Esophagus squamous epithelium (tissue), 5 donors: ENCODE data around the gene XRCC3. TPM values are rescaled to one million over a fixed set of nuclear protein-coding genes. Genes with fewer than 3 reads are reported as not detected.

Experiments
- DNase-seq: peaks from one replicate; lab custom pipeline; 2025; lab: John Stamatoyannopoulos, UW
- H3K27ac ChIP-seq, 4 donors: fragments of 200-600 bp; sonication (generic); one replicate each; pipeline ENCODE4 v1.5.1; 2016 to 2019; ENCODE audit warnings: mild to moderate bottlenecking in 1 of 4
- H3K27me3 ChIP-seq, 4 donors: fragments of 200-600 bp; sonication (generic); 1 replicate in 3 of 4; 2 replicates in 1 of 4; pipeline versions ENCODE4 v1.5.1 to v1.6.0; 2017 to 2021; ENCODE audit warnings: antibody characterized with exemption in 1 of 4
- H3K36me3 ChIP-seq, 3 donors: fragments of 200-600 bp; sonication (generic); one replicate each; pipeline ENCODE4 v1.5.1; 2016 to 2019
- H3K4me1 ChIP-seq, 3 donors: fragments of 200-600 bp; sonication (generic); one replicate each; pipeline ENCODE4 v1.5.1; 2017 to 2019
- H3K4me3 ChIP-seq, 4 donors: fragments of 200-600 bp; sonication (generic); 1 replicate in 3 of 4; 2 replicates in 1 of 4; pipeline ENCODE4 v1.5.1; 2016 to 2019; ENCODE audit warnings: mild to moderate bottlenecking in 2 of 4, moderate library complexity in 1 of 4
- H3K9me3 ChIP-seq, 3 donors: fragments of 200-600 bp; sonication (generic); one replicate each; pipeline ENCODE4 v1.5.1; 2016 to 2019
- POLR2A ChIP-seq, 4 donors: fragments of 450-650 bp; IDR thresholded peaks; one replicate each; pipeline ENCODE4 v1.6.1; 2017; ENCODE audit warnings: antibody characterized with exemption in 4 of 4, mild to moderate bottlenecking in 4 of 4, moderate library complexity in 3 of 4
- WGBS, 2 donors: methylation state at CpG; one replicate each; pipeline ENCODE4 v1.1.5; 2018; 5-methylcytosine and 5-hydroxymethylcytosine counted together
- intact Hi-C: fragments of 100-400 bp; cut with DNase I; formaldehyde crosslinking; loops from one replicate; pipeline ENCODE4 v1.15.0; 2022
- total RNA-seq, 4 donors: library from RNA; depleted of rRNA; stranded (reverse); fragments of >200 nt; gene quantifications; one replicate each; pipeline ENCODE4 v1.1.0, GENCODE V29; 2016
- TF ChIP-seq, protein P1 (sequence below), 6 experiments: fragments of 450-650 bp in 4 of 6; fragments of 200-600 bp in 2 of 6; sonication (generic) in 2 of 6; IDR thresholded peaks; one replicate each; pipeline ENCODE4 v1.5.1; 2016 to 2019; ENCODE audit warnings: antibody characterized with exemption in 6 of 6, mild to moderate bottlenecking in 4 of 6, moderate library complexity in 4 of 6
- donor health status: DM: yes; HTN: yes; CAD: no.

The XRCC3 gene
- total RNA-seq, 4 donors from 2014 or later = 10.9 to 17.8 (median 12.6) TPM

DNA sequence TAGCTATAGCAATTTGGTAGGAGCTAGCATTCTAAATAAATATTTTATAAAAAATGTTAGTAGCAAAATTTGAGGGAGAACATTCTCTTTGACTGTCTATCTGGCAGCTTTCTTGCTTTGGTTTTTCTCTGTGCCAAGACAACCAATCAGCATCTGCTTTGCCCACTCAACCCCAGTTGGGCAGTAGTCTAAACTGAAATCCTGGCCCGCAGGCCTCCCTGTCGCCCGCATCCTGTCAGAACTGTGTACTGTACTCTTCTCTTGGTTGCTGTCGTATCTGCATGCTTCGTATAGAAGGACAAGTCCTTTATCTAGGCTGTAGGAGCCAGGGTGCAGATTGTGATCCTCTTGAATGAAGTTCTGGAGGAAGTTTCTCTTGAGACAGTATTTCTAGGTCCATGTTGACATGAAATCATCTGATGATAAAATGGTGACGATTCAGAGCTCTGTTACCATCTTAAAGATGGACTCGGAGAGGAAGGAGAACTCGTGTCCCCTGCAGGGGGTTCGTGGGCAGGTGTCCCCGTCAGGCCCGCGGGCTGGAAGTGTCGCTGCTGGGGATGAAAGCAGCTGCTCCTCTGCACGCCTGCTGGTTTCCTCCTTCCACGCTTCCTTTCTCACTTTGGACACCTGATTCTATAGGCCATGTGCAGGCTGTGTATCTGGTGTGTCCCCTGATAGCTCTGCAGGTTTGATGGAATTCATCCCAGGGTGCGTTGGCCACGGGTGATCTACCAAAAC is 34.6 kb downstream of the XRCC3 start:
- H3K4me3 ChIP-seq = no peak overlapping the region
- 86 to 90% methylated on average over 16 to 17 of the region's 17 CpGs for WGBS, 2 donors
- H3K4me1 ChIP-seq = peaks cover 0 to 10% (median 0%) of the 10 kb centered on the region in 3 donors
- H3K27me3 ChIP-seq = no peaks in the 10 kb centered on the region
- DNase-seq = no peak
- intact Hi-C loops = no loop called here
- peaks cover 30 to 100% (median 71%) of the 10 kb centered on the region in 3 donors for H3K36me3 ChIP-seq
- TF ChIP-seq POLR2A (IDR thresholded peaks at IDR 0.05) = no peak
- TF ChIP-seq, protein P1, sequence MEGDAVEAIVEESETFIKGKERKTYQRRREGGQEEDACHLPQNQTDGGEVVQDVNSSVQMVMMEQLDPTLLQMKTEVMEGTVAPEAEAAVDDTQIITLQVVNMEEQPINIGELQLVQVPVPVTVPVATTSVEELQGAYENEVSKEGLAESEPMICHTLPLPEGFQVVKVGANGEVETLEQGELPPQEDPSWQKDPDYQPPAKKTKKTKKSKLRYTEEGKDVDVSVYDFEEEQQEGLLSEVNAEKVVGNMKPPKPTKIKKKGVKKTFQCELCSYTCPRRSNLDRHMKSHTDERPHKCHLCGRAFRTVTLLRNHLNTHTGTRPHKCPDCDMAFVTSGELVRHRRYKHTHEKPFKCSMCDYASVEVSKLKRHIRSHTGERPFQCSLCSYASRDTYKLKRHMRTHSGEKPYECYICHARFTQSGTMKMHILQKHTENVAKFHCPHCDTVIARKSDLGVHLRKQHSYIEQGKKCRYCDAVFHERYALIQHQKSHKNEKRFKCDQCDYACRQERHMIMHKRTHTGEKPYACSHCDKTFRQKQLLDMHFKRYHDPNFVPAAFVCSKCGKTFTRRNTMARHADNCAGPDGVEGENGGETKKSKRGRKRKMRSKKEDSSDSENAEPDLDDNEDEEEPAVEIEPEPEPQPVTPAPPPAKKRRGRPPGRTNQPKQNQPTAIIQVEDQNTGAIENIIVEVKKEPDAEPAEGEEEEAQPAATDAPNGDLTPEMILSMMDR (IDR thresholded peaks at IDR 0.05) = no peak
- H3K27ac ChIP-seq = no peak overlapping the region
- H3K9me3 ChIP-seq = no peaks in the 10 kb centered on the region

DNA sequence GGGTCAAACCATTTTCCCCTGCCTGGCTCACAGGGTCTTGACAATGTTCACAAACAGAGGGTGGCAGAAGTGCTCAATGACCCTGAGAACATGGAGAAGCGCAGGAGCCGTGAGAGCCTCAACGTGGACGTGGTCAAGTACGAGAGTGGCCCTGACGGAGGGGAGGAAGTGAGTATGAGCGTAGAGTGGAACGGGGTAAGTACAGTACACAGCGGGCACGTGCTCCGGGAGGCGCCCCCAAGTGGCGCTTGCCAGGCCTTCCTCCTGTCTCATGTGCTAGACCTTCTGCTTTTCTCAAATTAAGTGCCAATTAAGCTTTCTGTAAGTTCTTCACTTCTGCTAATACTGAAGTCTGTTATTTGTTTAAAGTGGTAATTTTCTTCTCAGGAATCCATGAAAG is 35.9 kb downstream of the XRCC3 start:
- Histone ChIP-seq H3K9me3 (no peaks in the 10 kb centered on the region), H3K27me3 (no peaks in the 10 kb centered on the region), H3K4me1 (peaks cover 0 to 10% (median 0%) of the 10 kb centered on the region in 3 donors), H3K27ac (no peak overlapping the region), H3K4me3 (no peak overlapping the region), H3K36me3 (peaks cover 34 to 100% (median 78%) of the 10 kb centered on the region in 3 donors)
- TF ChIP-seq POLR2A (IDR thresholded peaks at IDR 0.05) = no peak
- TF ChIP-seq, protein P1 (IDR thresholded peaks at IDR 0.05) = peak in 5 of 6 experiments; percentile 28 to 51 (median 32)
- intact Hi-C loops = no loop called here
- no peak for DNase-seq
- 49 to 58% methylated on average over 13 of the region's 13 CpGs for WGBS, 2 donors

DNA sequence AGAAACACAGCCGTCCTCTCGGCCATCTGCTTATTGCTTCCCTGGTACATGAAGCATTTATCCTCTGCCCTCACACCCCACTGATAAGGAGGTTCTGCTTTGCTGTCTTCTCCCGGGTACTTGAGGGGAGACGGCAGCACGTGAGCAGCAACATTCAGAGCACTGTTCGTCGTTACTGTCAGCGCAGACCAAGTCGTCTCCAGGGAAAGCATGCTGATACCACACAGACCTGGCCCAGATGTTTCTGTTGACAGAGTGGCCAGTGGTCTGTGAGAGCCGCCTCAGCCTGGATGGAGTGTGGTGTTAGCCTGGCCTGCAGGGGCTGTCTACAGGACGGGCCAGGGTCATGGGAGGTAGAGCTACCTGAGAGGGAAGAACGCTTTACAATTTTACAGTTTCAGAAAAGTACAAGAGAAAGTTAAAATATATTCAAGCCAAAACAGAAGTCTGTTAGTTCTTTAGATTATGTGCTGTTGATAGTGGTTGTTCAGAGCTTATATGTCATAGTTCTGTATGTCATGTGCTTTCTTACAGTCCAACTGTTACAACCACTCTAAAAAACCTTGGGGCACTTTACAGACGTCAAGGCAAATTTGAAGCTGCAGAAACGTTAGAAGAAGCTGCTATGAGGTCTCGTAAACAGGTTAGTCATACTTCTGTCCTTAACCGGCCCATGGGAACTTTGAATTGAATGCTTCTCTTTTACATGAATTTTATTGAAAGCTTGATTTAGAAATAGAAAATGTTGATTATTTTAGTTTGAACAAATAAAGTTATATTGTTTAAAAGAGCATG is 38.2 kb downstream of the XRCC3 start:
- Histone ChIP-seq H3K27me3 (no peaks in the 10 kb centered on the region), H3K4me3 (no peak overlapping the region), H3K36me3 (peaks cover 36 to 100% (median 85%) of the 10 kb centered on the region in 3 donors), H3K4me1 (peaks cover 0 to 10% (median 0%) of the 10 kb centered on the region in 3 donors), H3K27ac (no peak overlapping the region), H3K9me3 (no peaks in the 10 kb centered on the region)
- TF ChIP-seq, protein P1 (IDR thresholded peaks at IDR 0.05) = no peak
- TF ChIP-seq POLR2A (IDR thresholded peaks at IDR 0.05) = no peak
- intact Hi-C loops = no loop called here
- DNase-seq = no peak
- WGBS, 2 donors = 81 to 88% methylated on average over 14 to 15 of the region's 16 CpGs

DNA sequence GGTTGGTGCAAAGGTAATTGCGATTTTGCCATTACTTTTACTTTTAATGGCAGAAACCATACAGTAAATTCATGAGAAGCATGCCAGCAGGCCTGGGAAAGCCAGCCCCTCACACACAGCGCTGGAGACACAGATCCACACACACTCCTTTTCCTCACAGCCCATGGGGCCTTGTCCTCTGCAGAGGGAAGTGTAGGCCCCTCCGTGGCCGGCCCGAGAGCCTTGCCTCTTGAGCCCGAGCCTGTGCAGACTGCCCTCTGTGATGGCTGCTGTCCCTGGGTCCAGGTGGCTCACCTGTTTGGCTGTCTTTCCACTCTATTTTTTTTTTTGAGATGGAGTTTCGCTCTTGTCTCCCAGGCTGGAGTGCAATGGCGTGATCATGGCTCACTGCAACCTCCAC is 39.3 kb downstream of the XRCC3 start:
- peaks cover 40 to 100% (median 85%) of the 10 kb centered on the region in 3 donors for H3K36me3 ChIP-seq
- no peaks in the 10 kb centered on the region for H3K27me3 ChIP-seq
- no peak for DNase-seq
- H3K9me3 ChIP-seq = no peaks in the 10 kb centered on the region
- intact Hi-C loops = no loop called here
- H3K4me1 ChIP-seq = peaks cover 0 to 10% (median 0%) of the 10 kb centered on the region in 3 donors
- H3K27ac ChIP-seq = no peak overlapping the region
- no peak overlapping the region for H3K4me3 ChIP-seq
- no peak for TF ChIP-seq POLR2A (IDR thresholded peaks at IDR 0.05)
- TF ChIP-seq, protein P1 (IDR thresholded peaks at IDR 0.05) = no peak
- WGBS, 2 donors = 91 to 98% methylated on average over 5 to 8 of the region's 8 CpGs

DNA sequence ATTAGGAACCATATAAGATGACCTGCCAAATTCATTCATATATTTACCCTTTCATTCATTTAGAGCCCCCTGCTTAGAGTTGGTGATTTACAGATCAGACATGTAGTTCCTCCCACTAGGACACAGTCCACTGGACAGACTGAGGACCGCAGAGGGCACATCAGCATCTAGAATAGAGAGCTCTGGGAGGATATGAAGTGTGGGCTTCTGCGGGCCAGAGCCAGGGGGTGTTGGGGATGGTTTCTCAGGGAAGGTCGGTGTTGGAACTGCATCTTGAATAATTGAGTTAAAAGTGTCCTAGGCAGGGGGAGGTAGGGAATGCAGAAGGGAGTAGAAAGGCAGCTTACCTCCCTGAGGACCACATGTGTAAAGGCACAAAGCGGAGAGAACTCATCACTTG is 43.3 kb downstream of the XRCC3 start:
- WGBS, 2 donors = 100% methylated on average over 4 of the region's 4 CpGs
- H3K27me3 ChIP-seq = no peaks in the 10 kb centered on the region
- TF ChIP-seq, protein P1 (IDR thresholded peaks at IDR 0.05) = no peak
- TF ChIP-seq POLR2A (IDR thresholded peaks at IDR 0.05) = no peak
- H3K9me3 ChIP-seq = no peaks in the 10 kb centered on the region
- intact Hi-C loops = no loop called here
- H3K36me3 ChIP-seq = peaks cover 31 to 100% (median 81%) of the 10 kb centered on the region in 3 donors
- no peak overlapping the region for H3K27ac ChIP-seq
- no peak for DNase-seq
- no peaks in the 10 kb centered on the region for H3K4me1 ChIP-seq
- H3K4me3 ChIP-seq = no peak overlapping the region
